GM12874 (cell line): ENCODE results near the gene LDAF1.

Experiments used
- CTCF ChIP-seq: IDR thresholded peaks from 2 replicates; pipeline ENCODE4 v1.5.1; 2011; ENCODE audit warnings: low read depth, mild to moderate bottlenecking, control low read depth, low read length, moderate library complexity; ENCODE audit not compliant: insufficient read depth

LDAF1 gene

DNA sequence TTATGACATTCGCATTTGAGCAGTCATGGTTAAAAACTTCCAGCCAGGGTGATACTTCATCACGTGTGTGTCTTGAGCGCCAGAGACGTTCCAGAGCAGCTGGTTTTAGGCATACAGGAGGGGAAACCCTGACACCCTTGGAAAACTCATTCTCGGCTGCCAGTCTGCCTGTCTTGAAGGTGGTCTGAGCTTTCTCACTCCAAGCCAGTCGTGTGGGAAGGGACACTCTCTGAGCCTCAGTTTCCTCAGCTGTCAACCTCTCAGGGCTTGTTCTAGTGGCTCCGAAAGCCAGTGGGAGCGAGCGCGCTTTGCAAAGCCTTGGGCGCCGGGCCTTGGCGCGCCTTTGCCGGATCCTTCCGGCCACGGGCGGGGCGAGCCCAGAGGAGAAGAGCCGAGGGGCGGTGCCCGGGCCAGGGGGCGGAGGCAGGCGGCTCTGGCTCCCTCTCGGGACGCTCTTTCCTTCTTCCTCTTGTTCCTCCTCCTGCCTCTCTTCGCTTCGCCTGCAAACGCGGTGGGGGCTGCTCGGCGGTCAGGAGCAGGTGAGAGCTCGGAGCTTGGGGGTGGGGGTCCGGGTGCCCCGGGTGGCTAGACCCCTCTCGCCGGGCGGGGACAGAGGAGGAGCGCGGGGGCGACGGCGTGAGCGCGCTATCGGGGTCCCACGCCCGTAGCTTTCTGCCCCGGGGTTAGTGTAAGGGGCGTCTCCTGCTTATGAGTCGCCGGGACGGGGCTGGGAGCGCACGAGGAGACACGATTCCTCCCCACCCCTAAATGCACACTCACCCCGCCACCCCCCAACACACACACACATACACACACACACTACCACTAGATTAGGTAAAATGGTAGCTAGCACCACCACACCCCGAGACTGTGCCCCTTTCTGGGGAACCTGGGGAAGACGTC lies at the start of gene LDAF1:
Gene LDAF1 (plus strand): TSS at position 467 of the 903 bp plus-strand sequence. CDS start 2,509 bp downstream, outside the sequence.
- TF ChIP-seq CTCF: no peak

- TF ChIP-seq CTCF: no peak
Measured at GRCh38 chr16:21116148-21116693, 42.3 kb upstream of the LDAF1 start.

GRCh38 chr16:21117567-21117966 lies 40.9 kb upstream of the LDAF1 start:
- TF ChIP-seq CTCF: no peak

DNA sequence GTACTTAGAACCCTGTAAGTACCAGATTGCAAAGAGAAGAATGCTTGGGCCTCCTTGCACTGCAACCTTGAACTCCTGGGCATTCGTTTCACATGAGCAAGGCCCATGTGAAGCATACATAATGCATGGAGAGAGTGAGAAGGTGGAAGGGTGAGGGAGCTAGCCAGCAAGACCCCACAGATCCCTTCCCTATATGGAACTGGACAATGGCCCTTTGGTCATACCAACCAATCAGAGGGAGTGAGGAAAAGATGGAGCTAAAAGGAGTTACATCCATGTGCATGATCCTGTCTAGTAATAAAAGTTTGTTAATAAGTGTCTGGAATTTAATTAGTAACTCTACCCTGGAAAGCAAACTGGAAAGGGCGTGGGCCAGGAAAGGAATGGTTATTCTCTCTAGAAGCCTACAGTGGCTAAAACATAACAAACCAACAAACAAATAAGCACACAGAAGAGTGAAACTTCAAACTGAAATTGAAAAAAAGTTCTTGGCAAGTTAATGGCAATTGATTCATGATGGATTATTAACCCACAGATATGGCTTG lies 37.4 kb upstream of the LDAF1 start:
- TF ChIP-seq CTCF: no peak

- no peak for TF ChIP-seq CTCF
Measured at GRCh38 chr16:21125191-21125590, 33.3 kb upstream of the LDAF1 start.

GRCh38 chr16:21126518-21126917 lies 32.0 kb upstream of the LDAF1 start:
- no peak for TF ChIP-seq CTCF

GRCh38 chr16:21128991-21129390 lies 29.5 kb upstream of the LDAF1 start:
- TF ChIP-seq CTCF: no peak
